K562 (cell line): ENCODE data around the gene SLC13A4. TPM values are rescaled to one million over a fixed set of nuclear protein-coding genes. Genes with fewer than 3 reads are reported as not detected.
A peak's percentile ranks its signal among the peaks of the same experiment; 100 is the strongest.

Source experiments
- CHCHD3 ChIP-seq: fragments of 250-450 bp; sonication (Bioruptor Pico); IDR thresholded peaks from 2 replicates; pipeline ENCODE4 v2.1.2; 2022; ENCODE audit warnings: mild to moderate bottlenecking
- DIDO1 ChIP-seq: fragments of 450-650 bp; IDR thresholded peaks from 2 replicates; pipeline ENCODE4 v1.6.1; 2016; ENCODE audit warnings: low read depth, missing biosample characterization, missing genetic modification characterization
- EP300 ChIP-seq: IDR thresholded peaks from 2 replicates; pipeline ENCODE4 v1.6.1; 2012; ENCODE audit warnings: low read length, improper control_type of control experiment
- EZH2 ChIP-seq: IDR thresholded peaks from 2 replicates; pipeline ENCODE4 v1.6.1; 2012; ENCODE audit warnings: low read depth, mild to moderate bottlenecking, inconsistent platforms, low read length, borderline replicate concordance
- HIVEP1 ChIP-seq: fragments of 250-450 bp; sonication (Bioruptor Pico); IDR thresholded peaks from 2 replicates; pipeline ENCODE4 v1.4.0; 2020; ENCODE audit warnings: mild to moderate bottlenecking
- HNRNPL ChIP-seq: fragments of 200-400 bp; formaldehyde crosslinking; IDR thresholded peaks from 2 replicates; pipeline ENCODE4 v1.6.1; 2017; ENCODE audit warnings: low read depth, mild to moderate bottlenecking, low read length
- JUN ChIP-seq, 2 experiments: sonication (generic) in 1 of 2; formaldehyde crosslinking in 1 of 2; IDR thresholded peaks; 2 replicates each; pipeline versions ENCODE4 v1.6.1 to v1.8.0; 2012 to 2022; ENCODE audit warnings: borderline replicate concordance in 2 of 2, mild to moderate bottlenecking in 2 of 2, improper control_type of control experiment in 1 of 2, low read depth in 1 of 2, low read length in 1 of 2, missing genetic modification reagents in 1 of 2
- KLF16 ChIP-seq: IDR thresholded peaks from 2 replicates; pipeline ENCODE4 v1.6.1; 2016; ENCODE audit warnings: antibody characterized with exemption
- MTA2 ChIP-seq: fragments of 450-650 bp; IDR thresholded peaks from 2 replicates; pipeline ENCODE4 v1.6.1; 2016; ENCODE audit warnings: low read depth
- POLR3A ChIP-seq: IDR thresholded peaks from 2 replicates; pipeline ENCODE4 v1.6.1; 2011; ENCODE audit warnings: borderline replicate concordance, mild to moderate bottlenecking, moderate library complexity; ENCODE audit not compliant: insufficient read length, insufficient read depth; ENCODE audit errors: extremely low read depth
- RBM14 ChIP-seq: fragments of 200-400 bp; formaldehyde crosslinking; IDR thresholded peaks from 2 replicates; pipeline ENCODE4 v1.6.1; 2018; ENCODE audit warnings: low read depth, mild to moderate bottlenecking, low read length, moderate library complexity, borderline replicate concordance; ENCODE audit not compliant: insufficient read depth
- RHOXF2B ChIP-seq: fragments of 250-450 bp; sonication (Bioruptor Pico); conservative IDR thresholded peaks from 2 replicates; pipeline ENCODE4 v1.5.1; 2021
- SMC3 ChIP-seq: conservative IDR thresholded peaks from 2 replicates; pipeline ENCODE4 v1.6.1; 2011; ENCODE audit warnings: low read depth, low read length, improper control_type of control experiment; ENCODE audit not compliant: insufficient read depth
- STAT5B ChIP-seq: fragments of 250-450 bp; sonication (Bioruptor Pico); IDR thresholded peaks from 2 replicates; pipeline ENCODE4 v1.8.0; 2021; ENCODE audit warnings: mild to moderate bottlenecking, inconsistent platforms
- UBTF ChIP-seq, 2 experiments: IDR thresholded peaks; 2 replicates each; pipeline ENCODE4 v1.6.1; 2012; ENCODE audit warnings: improper control_type of control experiment in 2 of 2, low read depth in 2 of 2, low read length in 2 of 2, borderline replicate concordance in 1 of 2
- WHSC1 ChIP-seq: IDR thresholded peaks from one replicate; pipeline ENCODE4 v1.6.1; 2012; ENCODE audit warnings: low read length, control low read depth, inconsistent platforms
- ZKSCAN8 ChIP-seq: fragments of 200-800 bp; sonication (Bioruptor generic); IDR thresholded peaks from 2 replicates; pipeline ENCODE4 v1.6.1; 2016; ENCODE audit warnings: missing genetic modification characterization, missing compliant biosample characterization
- ZNF3 ChIP-seq: fragments of 250-450 bp; sonication (Bioruptor Pico); IDR thresholded peaks from 2 replicates; pipeline ENCODE4 v1.5.0; 2021; ENCODE audit warnings: mild to moderate bottlenecking, moderate library complexity
- ZNF699 ChIP-seq: fragments of 250-450 bp; sonication (Bioruptor Pico); IDR thresholded peaks from 2 replicates; pipeline ENCODE4 v1.8.0; 2021; ENCODE audit warnings: mild to moderate bottlenecking, moderate library complexity; ENCODE audit not compliant: insufficient replicate concordance
- polyA plus RNA-seq, 8 experiments: library from polyadenylated mRNA; depleted of rRNA in 4 of 8; stranded (reverse) in 5 of 8; unstranded in 3 of 8; fragments of >200 nt; fragmentation: Nextera tagmentation in 2 of 8; fragmentation: Illumina TruSeq in 1 of 8; extraction: Ambion mirVana in 2 of 8; extraction: Trizol in 1 of 8; gene quantifications; 2 replicates each; pipeline versions ENCODE4 v1.2.1 to v1.2.3, GENCODE V29; 2011 to 2014; ENCODE audit warnings: inconsistent platforms in 1 of 8, missing spikeins in 1 of 8
- total RNA-seq, 7 experiments: library from RNA; depleted of rRNA in 6 of 7; stranded (reverse); fragments of >200 nt in 6 of 7; fragmentation: Illumina TruSeq in 2 of 7; extraction: Trizol in 2 of 7; gene quantifications; 2 replicates each; pipeline versions ENCODE4 v1.2.1 to v1.2.3, GENCODE V29; 2011 to 2021; ENCODE audit warnings: low replicate concordance in 1 of 7
- TF ChIP-seq, protein P1 (sequence below): IDR thresholded peaks from 2 replicates; pipeline ENCODE4 v1.6.1; 2014; ENCODE audit warnings: antibody characterized with exemption
- TF ChIP-seq, protein P2 (sequence below): fragments of 250-450 bp; sonication (Bioruptor Pico); IDR thresholded peaks from 2 replicates; pipeline ENCODE4 v1.4.0; 2020; ENCODE audit warnings: mild to moderate bottlenecking, moderate library complexity
- TF ChIP-seq, protein P3 (sequence below): fragments of 250-450 bp; sonication (Bioruptor Pico); IDR thresholded peaks from 2 replicates; pipeline ENCODE4 v1.8.0; 2021; ENCODE audit warnings: moderate library complexity, mild to moderate bottlenecking, inconsistent platforms

SLC13A4 gene
- total and polyA plus RNA-seq, 9 of the 15 experiments (the other 6 are each of a cell fraction or from before 2014, with no cell fraction given): 0.11 to 1.0 (median 0.36) TPM

DNA sequence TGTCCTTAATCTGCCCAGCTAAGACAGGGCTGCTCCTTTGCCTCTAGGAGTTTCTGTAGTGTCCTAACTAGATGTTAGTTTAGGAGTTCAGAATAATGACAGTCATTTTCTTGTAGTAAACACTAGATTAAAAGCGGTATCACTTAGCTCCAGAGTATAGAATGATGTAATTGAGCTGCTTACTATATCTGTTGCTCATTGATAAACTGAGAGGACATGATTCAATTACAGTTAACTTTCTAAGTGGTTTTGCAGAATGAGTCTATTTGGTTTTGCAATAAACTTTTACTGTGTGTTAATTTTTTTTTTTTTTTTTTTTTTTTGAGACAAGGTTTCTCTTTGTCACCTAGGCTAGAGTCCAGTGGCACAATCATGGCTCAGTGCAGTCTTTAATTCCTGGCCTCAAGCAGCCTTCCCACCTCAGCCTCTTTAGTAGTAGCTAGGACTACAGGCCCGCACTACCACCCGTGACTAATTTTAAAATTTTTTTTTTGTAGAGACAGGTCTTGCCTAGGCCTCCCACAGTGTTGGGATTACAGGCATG, 63.9 kb downstream of the SLC13A4 start (continued):
- TF ChIP-seq UBTF (IDR thresholded peaks at IDR 0.05; ENCODE audit: borderline replicate concordance in 1 of 2, low read depth in 2 of 2, low read length in 2 of 2) (no peak), ZKSCAN8 (CRISPR knock-in tag) (no peak), HNRNPL (no peak), ZNF699 (CRISPR knock-in tag) (no peak), CHCHD3 (CRISPR knock-in tag) (no peak), WHSC1 (no peak), RHOXF2B (CRISPR knock-in tag) (no peak), ZNF3 (CRISPR knock-in tag) (no peak), RBM14 (no peak), STAT5B (CRISPR knock-in tag) (0 out of 2 replicates have a peak, but pooled peaks have one; percentile 42), EZH2 (no peak), JUN (IDR thresholded peaks at IDR 0.05; ENCODE audit: borderline replicate concordance, low read depth, low read length) (peak; percentile 91), JUN (CRISPR knock-in tag; IDR thresholded peaks at IDR 0.05; ENCODE audit: borderline replicate concordance) (no peak), SMC3 (no peak), HIVEP1 (CRISPR knock-in tag) (no peak), KLF16 (peak; percentile 87), EP300 (peak; percentile 98), DIDO1 (tag) (no peak), POLR3A (no peak), MTA2 (peak; percentile 90)
- TF ChIP-seq, protein P1, sequence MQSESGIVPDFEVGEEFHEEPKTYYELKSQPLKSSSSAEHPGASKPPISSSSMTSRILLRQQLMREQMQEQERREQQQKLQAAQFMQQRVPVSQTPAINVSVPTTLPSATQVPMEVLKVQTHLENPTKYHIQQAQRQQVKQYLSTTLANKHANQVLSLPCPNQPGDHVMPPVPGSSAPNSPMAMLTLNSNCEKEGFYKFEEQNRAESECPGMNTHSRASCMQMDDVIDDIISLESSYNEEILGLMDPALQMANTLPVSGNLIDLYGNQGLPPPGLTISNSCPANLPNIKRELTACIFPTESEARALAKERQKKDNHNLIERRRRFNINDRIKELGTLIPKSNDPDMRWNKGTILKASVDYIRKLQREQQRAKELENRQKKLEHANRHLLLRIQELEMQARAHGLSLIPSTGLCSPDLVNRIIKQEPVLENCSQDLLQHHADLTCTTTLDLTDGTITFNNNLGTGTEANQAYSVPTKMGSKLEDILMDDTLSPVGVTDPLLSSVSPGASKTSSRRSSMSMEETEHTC: no peak
- TF ChIP-seq, protein P2, sequence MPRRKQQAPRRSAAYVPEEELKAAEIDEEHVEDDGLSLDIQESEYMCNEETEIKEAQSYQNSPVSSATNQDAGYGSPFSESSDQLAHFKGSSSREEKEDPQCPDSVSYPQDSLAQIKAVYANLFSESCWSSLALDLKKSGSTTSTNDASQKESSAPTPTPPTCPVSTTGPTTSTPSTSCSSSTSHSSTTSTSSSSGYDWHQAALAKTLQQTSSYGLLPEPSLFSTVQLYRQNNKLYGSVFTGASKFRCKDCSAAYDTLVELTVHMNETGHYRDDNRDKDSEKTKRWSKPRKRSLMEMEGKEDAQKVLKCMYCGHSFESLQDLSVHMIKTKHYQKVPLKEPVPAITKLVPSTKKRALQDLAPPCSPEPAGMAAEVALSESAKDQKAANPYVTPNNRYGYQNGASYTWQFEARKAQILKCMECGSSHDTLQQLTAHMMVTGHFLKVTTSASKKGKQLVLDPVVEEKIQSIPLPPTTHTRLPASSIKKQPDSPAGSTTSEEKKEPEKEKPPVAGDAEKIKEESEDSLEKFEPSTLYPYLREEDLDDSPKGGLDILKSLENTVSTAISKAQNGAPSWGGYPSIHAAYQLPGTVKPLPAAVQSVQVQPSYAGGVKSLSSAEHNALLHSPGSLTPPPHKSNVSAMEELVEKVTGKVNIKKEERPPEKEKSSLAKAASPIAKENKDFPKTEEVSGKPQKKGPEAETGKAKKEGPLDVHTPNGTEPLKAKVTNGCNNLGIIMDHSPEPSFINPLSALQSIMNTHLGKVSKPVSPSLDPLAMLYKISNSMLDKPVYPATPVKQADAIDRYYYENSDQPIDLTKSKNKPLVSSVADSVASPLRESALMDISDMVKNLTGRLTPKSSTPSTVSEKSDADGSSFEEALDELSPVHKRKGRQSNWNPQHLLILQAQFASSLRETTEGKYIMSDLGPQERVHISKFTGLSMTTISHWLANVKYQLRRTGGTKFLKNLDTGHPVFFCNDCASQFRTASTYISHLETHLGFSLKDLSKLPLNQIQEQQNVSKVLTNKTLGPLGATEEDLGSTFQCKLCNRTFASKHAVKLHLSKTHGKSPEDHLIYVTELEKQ (CRISPR knock-in tag): no peak
- TF ChIP-seq, protein P3, sequence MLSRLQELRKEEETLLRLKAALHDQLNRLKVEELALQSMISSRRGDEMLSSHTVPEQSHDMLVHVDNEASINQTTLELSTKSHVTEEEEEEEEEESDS (CRISPR knock-in tag): no peak
